ENCODE results near the gene RAD23A.
"Not testable (repeated sequence)": the region's sequence is repeated elsewhere in the genome, so short reads cannot be mapped to it uniquely, and the experiment has no call there.

Gene RAD23A

GRCh38 chr19:12955996-12956395, 10.3 kb downstream of the RAD23A start:
- peak; percentile 59 for DNase-seq

- DNase-seq, result peak; percentile 94
Measured at GRCh38 chr19:12956446-12957388, 11.1 kb downstream of the RAD23A start, which contains the start of gene GADD45GIP1. Gene GADD45GIP1, minus strand, starts transcription at chr19:12957223. Its CDS starts 11 bp downstream, at chr19:12957212.

- not testable (repeated sequence) for DNase-seq
Measured at GRCh38 chr19:12957389-12957952, 11.8 kb downstream of the RAD23A start.

GRCh38 chr19:12959481-12959880, 13.8 kb downstream of the RAD23A start:
- no peak for DNase-seq

GRCh38 chr19:12965017-12965811, 19.6 kb downstream of the RAD23A start:
- DNase-seq, result peak; percentile 94

- DNase-seq, result no peak
Measured at GRCh38 chr19:12965812-12966135, 20.1 kb downstream of the RAD23A start.

- no peak for DNase-seq
Measured at GRCh38 chr19:12967907-12968306, 22.2 kb downstream of the RAD23A start.

GRCh38 chr19:12969292-12969988, 23.8 kb downstream of the RAD23A start, which contains the start of gene DAND5:
Gene DAND5, plus strand, starts transcription at chr19:12969576. Its CDS starts 85 bp downstream, at chr19:12969661.
- DNase-seq, result no peak

- no peak for DNase-seq
Measured at GRCh38 chr19:12970070-12970820, 24.6 kb downstream of the RAD23A start.

- no peak for DNase-seq
Measured at GRCh38 chr19:12973236-12973635, 27.6 kb downstream of the RAD23A start.

GRCh38 chr19:12974301-12975220, 28.9 kb downstream of the RAD23A start:
- no peak for DNase-seq

GRCh38 chr19:12975221-12975741, 29.6 kb downstream of the RAD23A start:
- DNase-seq, result no peak

GRCh38 chr19:12976109-12976508, 30.4 kb downstream of the RAD23A start:
- not testable (repeated sequence) for DNase-seq

- DNase-seq, result no peak
Measured at GRCh38 chr19:12979974-12980373, 34.3 kb downstream of the RAD23A start.

GRCh38 chr19:12982648-12983047, 37.0 kb downstream of the RAD23A start:
- no peak for DNase-seq

- no peak for DNase-seq
Measured at GRCh38 chr19:12983091-12983490, 37.4 kb downstream of the RAD23A start.

GRCh38 chr19:12983542-12984142, 38.0 kb downstream of the RAD23A start:
- peak; percentile 95 for DNase-seq

GRCh38 chr19:12984143-12984627, 38.5 kb downstream of the RAD23A start:
- DNase-seq, result no peak

GRCh38 chr19:12984683-12985048, 39.0 kb downstream of the RAD23A start:
- DNase-seq, result no peak
